Endothelial cell of umbilical vein (primary cell): ENCODE results near the gene PSMD10. TPM values are rescaled to one million over a fixed set of nuclear protein-coding genes. Genes with fewer than 3 reads are reported as not detected.

Experiments used
- BruUV-seq: library from RNA; stranded (reverse); fragments of 400-500 nt; replicated peaks from 2 replicates; lab custom pipeline; 2021; lab: Mats Ljungman, UMichigan
- CTCF ChIA-PET: fragments of 300-600, 350-600 bp; sonication (Branson Sonifier 250); formaldehyde crosslinking; loops from one replicate; lab custom pipeline; 2021; ENCODE audit warnings: antibody characterized with exemption, inconsistent platforms; lab: Charles Lee
- POLR2A ChIA-PET: fragments of 300-600, 350-600 bp; sonication (Branson Sonifier 250); formaldehyde crosslinking; loops from one replicate; lab custom pipeline; 2021; ENCODE audit warnings: antibody characterized with exemption, inconsistent platforms; lab: Charles Lee
- DNase-seq: peaks from one replicate; pipeline ENCODE4 v3.0.0-alpha.2; 2011; ENCODE audit warnings: low read depth, low spot score
- FAIRE-seq: peaks from 2 replicates; lab custom pipeline; 2011; peaks lifted over from hg19 to GRCh38; lab: Jason Lieb, UNC
- H2AFZ ChIP-seq: 2 replicates; pipeline ENCODE4 v1.6.0; 2012; ENCODE audit warnings: low read depth, low read length, control low read depth, inconsistent platforms
- H3K27ac ChIP-seq: 2 replicates; pipeline ENCODE4 v1.5.1; 2011; ENCODE audit warnings: low read depth, mild to moderate bottlenecking, control low read depth, low read length, moderate library complexity; ENCODE audit not compliant: insufficient read depth
- H3K27me3 ChIP-seq, 2 experiments: 2 replicates each; pipeline versions ENCODE4 v1.6.0 to v1.6.1; 2011; ENCODE audit warnings: low read length in 2 of 2, mixed read lengths in 1 of 2; ENCODE audit not compliant: control insufficient read depth in 2 of 2, insufficient read depth in 2 of 2
- H3K36me3 ChIP-seq, 2 experiments: 2 replicates in 1 of 2; 3 replicates in 1 of 2; pipeline ENCODE4 v1.5.1; 2011; ENCODE audit warnings: low read length in 2 of 2, mild to moderate bottlenecking in 1 of 2, moderate library complexity in 1 of 2; ENCODE audit not compliant: control insufficient read depth in 2 of 2, insufficient read depth in 2 of 2; ENCODE audit errors: extremely low read depth in 1 of 2
- H3K4me1 ChIP-seq: 3 replicates; pipeline ENCODE4 v1.5.1; 2011; ENCODE audit warnings: mild to moderate bottlenecking, low read length; ENCODE audit not compliant: control insufficient read depth, insufficient read depth; ENCODE audit errors: extremely low read depth
- H3K4me2 ChIP-seq: 2 replicates; pipeline ENCODE4 v1.6.1; 2011; ENCODE audit warnings: low read length, control low read depth, mixed read lengths; ENCODE audit not compliant: insufficient read depth
- H3K4me3 ChIP-seq, 3 experiments: fragments of 200-600 bp in 1 of 3; sonication (generic), shearing (Covaris generic) in 1 of 3; replicated peaks in 1 of 3; 2 replicates each; pipeline ENCODE4 v1.5.1; 2011 to 2016; ENCODE audit warnings: control low read depth in 3 of 3, low read length in 3 of 3, mild to moderate bottlenecking in 2 of 3, inconsistent platforms in 1 of 3, low read depth in 1 of 3, moderate library complexity in 1 of 3; ENCODE audit not compliant: insufficient read depth in 1 of 3
- H3K79me2 ChIP-seq: 2 replicates; pipeline ENCODE4 v1.6.0; 2012; ENCODE audit warnings: low read length, inconsistent platforms; ENCODE audit not compliant: control insufficient read depth, insufficient read depth
- H3K9ac ChIP-seq: replicated peaks from 2 replicates; pipeline ENCODE3; 2011; ENCODE audit warnings: low read length, control low read depth; ENCODE audit not compliant: insufficient read depth; ENCODE audit errors: extremely low read depth
- H3K9me1 ChIP-seq: replicated peaks from 3 replicates; pipeline ENCODE4 v1.6.0; 2011; ENCODE audit warnings: mild to moderate bottlenecking, low read length; ENCODE audit not compliant: control insufficient read depth, insufficient read depth; ENCODE audit errors: extremely low read depth
- H3K9me3 ChIP-seq: replicated peaks from 2 replicates; pipeline ENCODE4 v1.5.1; 2012; ENCODE audit warnings: low read length, inconsistent platforms; ENCODE audit not compliant: control insufficient read depth, insufficient read depth
- H4K20me1 ChIP-seq: replicated peaks from 2 replicates; pipeline ENCODE3; 2011; ENCODE audit warnings: mild to moderate bottlenecking, low read length; ENCODE audit not compliant: control insufficient read depth, insufficient read depth; ENCODE audit errors: extremely low read depth
- EZH2 ChIP-seq: IDR thresholded peaks from 2 replicates; pipeline ENCODE4 v1.6.1; 2012; ENCODE audit warnings: borderline replicate concordance, low read depth, mild to moderate bottlenecking, moderate library complexity, low read length, inconsistent platforms; ENCODE audit not compliant: severe bottlenecking
- FOS ChIP-seq: IDR thresholded peaks from 2 replicates; pipeline ENCODE4 v1.6.1; 2011; ENCODE audit warnings: mild to moderate bottlenecking, low read length, moderate library complexity, borderline replicate concordance; ENCODE audit not compliant: insufficient read depth
- GATA2 ChIP-seq: IDR thresholded peaks from 2 replicates; pipeline ENCODE4 v1.7.0; 2011; ENCODE audit warnings: low read depth, mild to moderate bottlenecking, moderate library complexity, mixed read lengths, low read length; ENCODE audit not compliant: insufficient read length, insufficient read depth
- JUN ChIP-seq: IDR thresholded peaks from 2 replicates; pipeline ENCODE4 v1.6.1; 2011; ENCODE audit warnings: borderline replicate concordance, low read depth; ENCODE audit not compliant: insufficient read length, insufficient read depth
- MYC ChIP-seq: IDR thresholded peaks from one replicate; pipeline ENCODE4 v1.6.1; 2011; ENCODE audit warnings: mild to moderate bottlenecking, low read depth, low read length
- POLR2A ChIP-seq: IDR thresholded peaks from 2 replicates; pipeline ENCODE4 v1.6.1; 2012; ENCODE audit warnings: low read depth, mild to moderate bottlenecking, control low read depth, low read length
- POLR2AphosphoS5 ChIP-seq: IDR thresholded peaks from 2 replicates; pipeline ENCODE4 v1.6.1; 2012; ENCODE audit warnings: low read depth, mild to moderate bottlenecking, control low read depth, low read length, moderate library complexity; ENCODE audit not compliant: insufficient read depth
- dilution Hi-C: fragments of 300-500 bp; cut with MboI; formaldehyde crosslinking; loops from one replicate; pipeline ENCODE4 v1.15.0; 2019; ENCODE audit warnings: low sequenced_read_pairs; ENCODE audit not compliant: extremely low pct_ligation_motif_present
- intact Hi-C: fragments of 100-400 bp; cut with micrococcal nuclease; formaldehyde crosslinking; loops from one replicate; pipeline ENCODE4 v1.10.0; 2022
- polyA plus RNA-seq, 4 experiments: library from polyadenylated mRNA; depleted of rRNA in 3 of 4; stranded (reverse) in 3 of 4; unstranded in 1 of 4; fragments of >200 nt; gene quantifications; 2 replicates each; pipeline versions ENCODE4 v1.2.1 to v1.2.3, GENCODE V29; 2011 to 2012; ENCODE audit warnings: missing spikeins in 1 of 4
- total RNA-seq: library from RNA; stranded (reverse); gene quantifications from 2 replicates; pipeline ENCODE4 v1.2.3, GENCODE V29; 2021
- TF ChIP-seq, protein P1 (sequence below): IDR thresholded peaks from 2 replicates; pipeline ENCODE4 v1.6.1; 2011; ENCODE audit not compliant: insufficient read depth, insufficient read length
- TF ChIP-seq, protein P2 (sequence below), 2 donors: IDR thresholded peaks; 1 replicate in 1 of 2; 2 replicates in 1 of 2; pipeline ENCODE4 v1.5.1; 2011; ENCODE audit warnings: low read length in 2 of 2, mild to moderate bottlenecking in 2 of 2, moderate library complexity in 2 of 2, control low read depth in 1 of 2, inconsistent platforms in 1 of 2, low read depth in 1 of 2; ENCODE audit not compliant: insufficient read depth in 1 of 2; ENCODE audit errors: extremely low read depth in 1 of 2

The PSMD10 gene
- total and polyA plus RNA-seq, 2 donors (not counting 3 experiments of a cell fraction or from before 2014, with no cell fraction given) = 82.7 to 93.8 TPM

DNA sequence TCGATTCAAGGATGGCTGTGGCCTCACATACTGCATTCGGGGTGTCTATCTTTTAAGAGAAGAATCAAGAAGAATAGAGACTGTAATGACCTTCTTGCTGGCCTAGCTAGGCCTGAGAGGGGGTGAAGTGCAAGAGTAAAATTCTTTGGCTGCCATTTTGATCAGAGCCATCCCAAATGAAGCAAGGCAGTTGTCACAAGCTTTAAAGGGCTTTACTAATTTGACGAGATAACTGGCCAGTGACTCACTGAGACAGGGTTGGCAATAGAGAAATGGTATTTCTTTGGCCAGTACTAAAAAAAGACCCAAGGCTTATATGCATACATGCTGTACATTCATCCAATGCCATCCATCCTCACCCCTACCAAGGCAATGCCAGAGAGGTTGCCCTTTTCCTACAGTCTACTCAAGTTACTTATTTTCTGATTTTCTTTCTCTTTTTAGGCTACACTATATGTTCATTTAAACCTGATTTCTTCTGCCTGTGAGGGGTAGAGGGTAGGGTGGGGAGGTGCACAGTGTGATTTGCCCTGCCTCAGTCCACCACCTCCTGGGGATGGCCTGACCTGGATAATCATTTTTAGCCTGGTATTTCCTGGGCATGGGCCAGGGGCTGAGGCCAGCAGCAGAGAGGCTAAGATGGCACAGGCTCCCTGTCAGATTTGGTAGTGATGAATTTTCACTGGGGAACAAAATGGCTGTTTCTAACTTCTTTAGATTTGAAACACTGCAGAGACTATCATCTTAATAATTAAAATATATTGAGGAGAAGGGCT is 32.4 kb upstream of the PSMD10 start:
- DNase-seq = no peak
- Histone ChIP-seq H3K79me2 (peaks cover 5% of the 10 kb centered on the region), H3K36me3 (no peaks in the 10 kb centered on the region), H3K27ac (no peak overlapping the region), H3K4me3 (no peak overlapping the region), H3K4me2 (no peak overlapping the region), H4K20me1 (no peaks in the 10 kb centered on the region), H3K27me3 (no peaks in the 10 kb centered on the region), H3K9ac (no peak overlapping the region), H3K9me1 (no peaks in the 10 kb centered on the region), H3K9me3 (no peaks in the 10 kb centered on the region), H2AFZ (no peak overlapping the region), H3K4me1 (peaks cover 14% of the 10 kb centered on the region)
- no peak for FAIRE-seq
- intact Hi-C loops (no loop called here), dilution Hi-C loops (no loop called here)
- BruUV-seq = no TSS peak
- TF ChIP-seq, protein P1, sequence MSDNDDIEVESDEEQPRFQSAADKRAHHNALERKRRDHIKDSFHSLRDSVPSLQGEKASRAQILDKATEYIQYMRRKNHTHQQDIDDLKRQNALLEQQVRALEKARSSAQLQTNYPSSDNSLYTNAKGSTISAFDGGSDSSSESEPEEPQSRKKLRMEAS = no peak
- TF ChIP-seq POLR2AphosphoS5 (no peak), MYC (no peak), FOS (no peak), JUN (no peak), POLR2A (no peak), GATA2 (no peak), EZH2 (no peak)
- TF ChIP-seq, protein P2, sequence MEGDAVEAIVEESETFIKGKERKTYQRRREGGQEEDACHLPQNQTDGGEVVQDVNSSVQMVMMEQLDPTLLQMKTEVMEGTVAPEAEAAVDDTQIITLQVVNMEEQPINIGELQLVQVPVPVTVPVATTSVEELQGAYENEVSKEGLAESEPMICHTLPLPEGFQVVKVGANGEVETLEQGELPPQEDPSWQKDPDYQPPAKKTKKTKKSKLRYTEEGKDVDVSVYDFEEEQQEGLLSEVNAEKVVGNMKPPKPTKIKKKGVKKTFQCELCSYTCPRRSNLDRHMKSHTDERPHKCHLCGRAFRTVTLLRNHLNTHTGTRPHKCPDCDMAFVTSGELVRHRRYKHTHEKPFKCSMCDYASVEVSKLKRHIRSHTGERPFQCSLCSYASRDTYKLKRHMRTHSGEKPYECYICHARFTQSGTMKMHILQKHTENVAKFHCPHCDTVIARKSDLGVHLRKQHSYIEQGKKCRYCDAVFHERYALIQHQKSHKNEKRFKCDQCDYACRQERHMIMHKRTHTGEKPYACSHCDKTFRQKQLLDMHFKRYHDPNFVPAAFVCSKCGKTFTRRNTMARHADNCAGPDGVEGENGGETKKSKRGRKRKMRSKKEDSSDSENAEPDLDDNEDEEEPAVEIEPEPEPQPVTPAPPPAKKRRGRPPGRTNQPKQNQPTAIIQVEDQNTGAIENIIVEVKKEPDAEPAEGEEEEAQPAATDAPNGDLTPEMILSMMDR (IDR thresholded peaks at IDR 0.05; ENCODE audit: extremely low read depth in 1 of 2, insufficient read depth in 1 of 2, low read depth in 1 of 2, low read length in 2 of 2) = no peak
- POLR2A ChIA-PET = interaction anchor here (1.7 kb wide), 1 partner anchor 8 kb away, joined by 4 read pairs; no protein-coding TSS in a partner anchor
- CTCF ChIA-PET = interaction anchor here (1.2 kb wide), 2 partner anchors 16 to 32 kb away, joined by 3 to 8 read pairs; partner anchors contain the start of genes ATG4A and PSMD10
